Smooth muscle cell (in vitro differentiated cells): ENCODE results near the gene PIKFYVE. TPM values are rescaled to one million over a fixed set of nuclear protein-coding genes. Genes with fewer than 3 reads are reported as not detected.

Experiments
- DNase-seq: peaks from one replicate; lab custom pipeline; 2025; ENCODE audit not compliant: unreplicated experiment; lab: John Stamatoyannopoulos, UW
- H2AFZ ChIP-seq: fragments of 200-600 bp; sonication (generic); 2 replicates; pipeline ENCODE4 v1.6.0; 2016; ENCODE audit warnings: antibody characterized with exemption, low read depth, mild to moderate bottlenecking
- H3F3A ChIP-seq: fragments of 200-600 bp; sonication (generic); 2 replicates; pipeline ENCODE4 v1.6.0; 2017; ENCODE audit warnings: antibody characterized with exemption, low read depth
- H3K27ac ChIP-seq: fragments of 200-600 bp; sonication (generic); 2 replicates; pipeline ENCODE4 v1.5.1; 2016; ENCODE audit warnings: low read depth, mild to moderate bottlenecking
- H3K27me3 ChIP-seq: fragments of 200-600 bp; sonication (generic); 2 replicates; pipeline ENCODE4 v1.6.1; 2016; ENCODE audit warnings: low read depth, mild to moderate bottlenecking
- H3K36me3 ChIP-seq: fragments of 200-600 bp; sonication (generic); 2 replicates; pipeline ENCODE4 v1.5.1; 2016; ENCODE audit warnings: low read depth
- H3K4me1 ChIP-seq: fragments of 200-600 bp; sonication (generic); 2 replicates; pipeline ENCODE4 v1.5.1; 2016; ENCODE audit warnings: low read depth
- H3K4me2 ChIP-seq: fragments of 200-600 bp; sonication (generic); 2 replicates; pipeline ENCODE4 v1.6.0; 2016; ENCODE audit warnings: mild to moderate bottlenecking
- H3K4me3 ChIP-seq: fragments of 200-600 bp; sonication (generic); 2 replicates; pipeline ENCODE4 v1.5.1; 2016; ENCODE audit warnings: mild to moderate bottlenecking
- H3K79me2 ChIP-seq: fragments of 200-600 bp; sonication (generic); 2 replicates; pipeline ENCODE4 v1.6.0; 2016; ENCODE audit warnings: low read depth, mild to moderate bottlenecking
- H3K9ac ChIP-seq: fragments of 200-600 bp; sonication (generic); 2 replicates; pipeline ENCODE4 v1.6.0; 2016; ENCODE audit warnings: low read depth
- H3K9me3 ChIP-seq: fragments of 200-600 bp; sonication (generic); replicated peaks from 2 replicates; pipeline ENCODE4 v1.5.1; 2016; ENCODE audit warnings: low read depth
- H4K20me1 ChIP-seq: fragments of 200-600 bp; sonication (generic); 2 replicates; pipeline ENCODE4 v1.6.0; 2016; ENCODE audit warnings: low read depth
- CTCF ChIP-seq: fragments of 200-600 bp; sonication (generic); IDR thresholded peaks from 2 replicates; pipeline ENCODE4 v1.5.1; 2017; ENCODE audit warnings: borderline replicate concordance, mild to moderate bottlenecking, antibody characterized with exemption; ENCODE audit not compliant: insufficient read depth, poor library complexity, severe bottlenecking
- WGBS: methylation state at CpG from one replicate; pipeline ENCODE4 v1.1.7; 2016; ENCODE audit warnings: low lambda C conversion rate; 5-methylcytosine and 5-hydroxymethylcytosine counted together
- polyA plus RNA-seq: library from polyadenylated mRNA; unstranded; fragments of >200 nt; fragmentation: Nextera tagmentation; extraction: Ambion mirVana; gene quantifications from 2 replicates; pipeline ENCODE4 v1.2.1, GENCODE V29; 2016
- total RNA-seq: library from RNA; depleted of rRNA; stranded (reverse); fragments of >200 nt; gene quantifications from 2 replicates; pipeline ENCODE4 v1.2.3, GENCODE V29; 2014

The PIKFYVE gene
- total and polyA plus RNA-seq, 2 experiments from 2014 or later, result 4.9 to 29.5 TPM

GRCh38 chr2:208245746-208246145 lies 20.3 kb upstream of the PIKFYVE start:
- H2AFZ ChIP-seq, result no peak overlapping the region
- no peak for DNase-seq
- WGBS, result 99% methylated on average over 3 of the region's 3 CpGs
- no peaks in the 10 kb centered on the region for H3K79me2 ChIP-seq
- H3K4me2 ChIP-seq, result no peak overlapping the region
- H3K4me3 ChIP-seq, result no peak overlapping the region
- H3K9ac ChIP-seq, result no peak overlapping the region
- H3K27ac ChIP-seq, result no peak overlapping the region
- no peaks in the 10 kb centered on the region for H3K9me3 ChIP-seq
- no peak for TF ChIP-seq CTCF
- peaks cover 24% of the 10 kb centered on the region for H3K36me3 ChIP-seq
- H3K4me1 ChIP-seq, result no peaks in the 10 kb centered on the region
- H3K27me3 ChIP-seq, result no peaks in the 10 kb centered on the region
- no peaks in the 10 kb centered on the region for H3F3A ChIP-seq
- H4K20me1 ChIP-seq, result no peaks in the 10 kb centered on the region

- H4K20me1 ChIP-seq, result peaks cover 7% of the 10 kb centered on the region
- no peak overlapping the region for H2AFZ ChIP-seq
- H3F3A ChIP-seq, result peaks cover 1% of the 10 kb centered on the region
- H3K9me3 ChIP-seq, result no peaks in the 10 kb centered on the region
- H3K4me3 ChIP-seq, result no peak overlapping the region
- H3K4me2 ChIP-seq, result no peak overlapping the region
- H3K4me1 ChIP-seq, result peaks cover 10% of the 10 kb centered on the region
- no peaks in the 10 kb centered on the region for H3K27me3 ChIP-seq
- H3K27ac ChIP-seq, result no peak overlapping the region
- 98% methylated on average over 3 of the region's 3 CpGs for WGBS
- DNase-seq, result no peak
- TF ChIP-seq CTCF, result no peak
- H3K79me2 ChIP-seq, result peaks cover 4% of the 10 kb centered on the region
- H3K36me3 ChIP-seq, result peaks cover 29% of the 10 kb centered on the region
- H3K9ac ChIP-seq, result no peak overlapping the region
Measured at GRCh38 chr2:208248601-208249000, 17.5 kb upstream of the PIKFYVE start.

- H3K4me3 ChIP-seq, result no peak overlapping the region
- peaks cover 5% of the 10 kb centered on the region for H3F3A ChIP-seq
- H4K20me1 ChIP-seq, result peaks cover 7% of the 10 kb centered on the region
- H3K9me3 ChIP-seq, result no peaks in the 10 kb centered on the region
- TF ChIP-seq CTCF, result no peak
- no peak for DNase-seq
- no peak overlapping the region for H3K27ac ChIP-seq
- no peak overlapping the region for H3K4me2 ChIP-seq
- no peak overlapping the region for H2AFZ ChIP-seq
- peaks cover 4% of the 10 kb centered on the region for H3K79me2 ChIP-seq
- whole genome bisulfite sequencing, result 93% methylated on average over 2 of the region's 2 CpGs
- H3K4me1 ChIP-seq, result peaks cover 14% of the 10 kb centered on the region
- H3K27me3 ChIP-seq, result no peaks in the 10 kb centered on the region
- peaks cover 26% of the 10 kb centered on the region for H3K36me3 ChIP-seq
- H3K9ac ChIP-seq, result no peak overlapping the region
Measured at GRCh38 chr2:208249296-208249695, 16.8 kb upstream of the PIKFYVE start.

- Histone ChIP-seq H3K27me3 (no peaks in the 10 kb centered on the region), H3K4me2 (no peak overlapping the region), H3K79me2 (peaks cover 4% of the 10 kb centered on the region), H3K36me3 (peaks cover 24% of the 10 kb centered on the region), H3K9me3 (no peaks in the 10 kb centered on the region), H4K20me1 (peaks cover 7% of the 10 kb centered on the region), H3K4me3 (no peak overlapping the region), H2AFZ (no peak overlapping the region), H3K9ac (no peak overlapping the region), H3K4me1 (peaks cover 14% of the 10 kb centered on the region), H3K27ac (no peak overlapping the region), H3F3A (peaks cover 5% of the 10 kb centered on the region)
- 90% methylated on average over 2 of the region's 2 CpGs for WGBS
- DNase-seq, result no peak
- TF ChIP-seq CTCF, result no peak
Measured at GRCh38 chr2:208250388-208250787, 15.7 kb upstream of the PIKFYVE start.
